Stimulated activated CD4-positive, alpha-beta T cell treated with anti-CD3 and anti-CD28 coated beads, Interleukin-1b, Interleukin-23, amount 100 ng/mL, for 48 hours (primary cell): ENCODE measurements around the gene FRMPD2.
"Not testable (repeated sequence)": the region's sequence is repeated elsewhere in the genome, so short reads cannot be mapped to it uniquely, and the experiment has no call there.

Experiments used
- DNase-seq: peaks from one replicate; pipeline ENCODE4 v3.0.0-alpha.2; 2020

Gene FRMPD2

DNA sequence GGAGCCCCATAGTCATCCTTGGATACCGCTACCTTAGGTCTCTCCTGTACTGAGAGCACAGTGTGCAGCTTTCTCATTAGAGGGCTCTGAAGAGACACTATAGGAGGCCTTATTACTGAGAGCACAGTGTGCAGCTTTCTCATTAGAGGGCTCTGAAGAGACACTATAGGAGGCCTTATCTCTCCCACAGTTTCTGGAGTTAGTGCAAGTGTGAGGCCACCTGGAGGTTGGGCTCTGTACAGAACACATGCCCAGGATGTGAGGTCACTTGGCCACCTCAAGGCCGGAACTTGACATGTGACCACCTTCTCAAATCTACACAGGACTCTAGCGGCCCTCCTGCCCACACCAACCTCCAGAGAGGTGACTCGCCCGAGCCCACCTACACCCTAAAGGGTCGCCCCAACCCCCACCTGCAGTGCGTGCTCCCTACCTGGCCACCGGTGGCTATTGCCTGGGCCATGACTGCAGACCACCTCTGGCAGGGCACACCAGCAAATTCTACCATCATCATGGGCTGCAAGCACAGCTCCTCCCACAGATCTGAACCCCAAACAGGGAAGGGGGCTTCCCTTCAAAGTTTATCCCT lies 24.6 kb downstream of the FRMPD2 start:
- no peak for DNase-seq

DNA sequence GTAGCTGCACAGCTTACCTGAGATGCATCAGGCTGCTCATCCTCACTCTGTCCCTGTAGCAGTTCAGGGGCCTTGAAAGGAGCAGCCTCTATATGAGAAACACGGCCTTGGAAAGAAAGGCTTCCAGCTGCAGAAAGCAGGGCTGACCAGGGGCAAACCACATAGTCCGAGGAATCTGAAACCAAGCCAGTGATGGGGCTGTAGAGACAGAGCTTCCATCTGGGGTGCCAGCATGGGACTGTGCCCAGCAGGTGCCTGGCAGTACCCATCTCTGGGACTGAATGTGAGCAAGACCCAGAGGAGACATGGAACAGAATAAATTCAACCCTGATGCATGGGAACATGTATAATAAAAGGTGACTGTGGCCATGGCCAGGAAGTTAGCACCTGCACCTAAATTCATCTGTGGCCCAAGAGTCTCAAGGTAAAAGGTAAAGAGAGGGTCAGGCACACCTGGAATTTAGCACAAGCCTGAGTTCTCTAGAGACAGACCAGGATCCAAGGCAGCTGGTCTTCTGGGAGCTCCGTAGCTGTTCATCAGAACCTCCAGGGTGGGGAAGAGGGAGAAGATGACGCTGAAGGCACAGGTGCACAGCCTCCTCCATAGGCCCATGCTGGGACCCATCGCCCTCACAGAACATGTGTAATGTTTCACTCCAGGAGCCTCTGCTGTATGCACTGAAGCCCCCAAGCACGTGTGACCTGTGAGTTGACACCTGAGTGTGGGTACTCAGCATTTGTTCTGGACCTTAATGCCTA lies 25.3 kb downstream of the FRMPD2 start:
- no peak for DNase-seq

DNA sequence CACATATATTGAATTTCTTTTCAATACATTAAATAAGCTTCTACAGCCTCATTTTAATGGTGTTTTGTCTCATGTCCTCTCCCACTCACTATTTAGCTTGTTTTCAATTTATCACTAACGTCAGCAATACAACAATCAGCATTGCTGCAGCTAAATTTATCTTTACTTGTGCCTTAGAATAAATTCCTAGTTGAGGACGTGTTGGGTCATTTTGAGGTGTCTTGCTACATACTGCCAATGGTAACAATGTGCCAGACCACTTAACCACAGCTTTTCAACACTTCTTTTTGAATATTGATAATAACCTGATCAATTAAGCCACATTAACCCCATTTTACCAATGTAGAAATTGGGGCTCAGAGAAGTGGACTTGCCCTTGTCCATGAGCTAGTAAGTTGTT lies 26.0 kb downstream of the FRMPD2 start:
- no peak for DNase-seq

DNA sequence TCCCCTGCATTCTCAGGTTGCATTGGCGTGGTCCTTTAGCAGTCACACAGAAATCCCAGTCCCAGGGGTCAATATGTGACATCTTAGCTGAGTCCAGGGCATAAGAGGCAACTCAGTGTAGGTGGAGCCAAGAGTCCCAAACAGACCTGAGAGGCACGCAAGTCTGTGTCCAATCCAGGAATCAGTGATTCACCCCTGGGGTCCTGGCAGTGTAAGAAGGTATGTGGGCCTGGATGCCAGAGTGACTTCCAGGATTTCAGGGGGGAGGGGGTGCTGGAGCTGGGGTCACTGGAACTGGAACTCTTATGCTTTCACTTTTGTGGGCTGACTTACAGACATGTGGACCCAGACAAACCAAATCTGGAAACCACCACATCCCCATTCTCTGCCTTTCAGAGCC lies 26.8 kb downstream of the FRMPD2 start:
- DNase-seq, result no peak

DNA sequence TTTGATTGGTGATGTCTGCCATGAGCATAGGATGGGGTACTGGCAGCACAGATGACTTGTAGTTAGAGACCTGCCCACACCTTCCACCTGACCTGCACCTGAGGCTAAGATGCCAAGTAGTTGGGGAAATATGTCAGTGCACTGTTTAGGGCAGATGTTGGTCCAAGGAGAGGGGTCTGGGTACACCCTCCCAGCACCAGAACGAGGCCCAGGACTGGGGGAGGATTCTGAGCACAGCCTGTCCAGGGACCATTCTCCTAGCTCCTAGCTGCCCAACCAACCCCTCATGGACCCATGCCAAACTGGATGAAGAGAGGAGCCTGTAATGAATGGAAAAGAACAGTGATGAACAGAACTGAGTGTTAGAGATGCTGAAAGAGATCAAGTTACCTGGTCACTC lies 28.0 kb downstream of the FRMPD2 start:
- no peak for DNase-seq

DNA sequence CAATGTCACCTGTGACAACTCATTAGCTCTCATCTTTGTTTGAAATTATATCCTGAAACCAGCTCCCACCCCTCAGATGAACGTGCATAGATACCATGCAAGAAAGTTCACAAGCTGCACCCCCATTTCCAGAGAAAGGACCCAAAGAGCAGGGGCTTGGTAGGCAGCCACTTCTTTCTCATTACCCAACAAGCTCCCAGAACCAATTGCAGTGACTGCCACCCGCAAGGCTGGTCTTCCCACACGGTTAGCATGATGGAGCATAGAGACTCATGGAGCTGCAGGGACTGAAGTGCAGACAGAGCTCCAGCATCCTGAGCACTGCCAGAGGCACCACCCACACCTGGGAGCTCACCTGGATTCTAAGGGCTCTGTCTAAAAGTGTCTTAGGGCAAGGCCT lies 28.5 kb downstream of the FRMPD2 start:
- no peak for DNase-seq

DNA sequence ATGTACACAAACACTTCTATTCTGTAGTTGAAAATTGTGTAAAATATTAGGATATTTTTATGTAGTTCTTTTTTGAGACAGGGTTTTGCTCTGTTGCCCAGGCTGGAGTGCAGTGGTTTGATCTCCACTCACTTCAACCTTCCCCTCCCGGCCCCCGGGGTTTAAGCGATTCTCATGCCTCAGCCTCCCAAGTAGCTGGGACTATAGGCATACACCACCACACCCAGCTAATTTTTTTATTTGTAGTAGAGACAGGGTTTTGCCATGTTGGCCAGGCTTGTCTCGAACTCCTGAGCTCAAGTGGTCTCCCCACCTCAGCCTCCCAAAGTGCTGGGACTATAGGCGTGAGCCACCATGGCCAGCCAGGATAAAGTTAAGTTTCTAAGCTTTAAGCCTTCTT lies 30.6 kb downstream of the FRMPD2 start:
- not testable (repeated sequence) for DNase-seq

DNA sequence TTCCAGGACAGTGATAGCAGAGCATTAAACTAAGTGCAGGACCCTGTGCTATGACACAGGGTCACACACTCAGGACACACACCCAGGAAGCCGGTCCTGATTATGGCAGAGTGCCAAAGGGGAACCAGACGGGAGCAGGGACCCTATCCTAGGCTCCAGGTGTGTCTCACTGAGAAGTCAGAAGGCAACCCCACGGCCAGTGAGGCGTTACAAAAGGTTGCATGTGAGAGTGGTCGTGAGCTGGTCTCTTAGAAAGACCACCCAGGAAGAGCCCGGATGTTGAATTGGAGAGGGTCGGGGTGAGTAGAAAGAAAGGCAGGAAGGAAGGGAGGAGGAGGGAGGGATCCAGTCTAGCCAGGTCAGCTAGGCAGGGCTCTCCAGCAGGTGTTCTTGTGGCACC lies 31.0 kb downstream of the FRMPD2 start:
- DNase-seq, result no peak

DNA sequence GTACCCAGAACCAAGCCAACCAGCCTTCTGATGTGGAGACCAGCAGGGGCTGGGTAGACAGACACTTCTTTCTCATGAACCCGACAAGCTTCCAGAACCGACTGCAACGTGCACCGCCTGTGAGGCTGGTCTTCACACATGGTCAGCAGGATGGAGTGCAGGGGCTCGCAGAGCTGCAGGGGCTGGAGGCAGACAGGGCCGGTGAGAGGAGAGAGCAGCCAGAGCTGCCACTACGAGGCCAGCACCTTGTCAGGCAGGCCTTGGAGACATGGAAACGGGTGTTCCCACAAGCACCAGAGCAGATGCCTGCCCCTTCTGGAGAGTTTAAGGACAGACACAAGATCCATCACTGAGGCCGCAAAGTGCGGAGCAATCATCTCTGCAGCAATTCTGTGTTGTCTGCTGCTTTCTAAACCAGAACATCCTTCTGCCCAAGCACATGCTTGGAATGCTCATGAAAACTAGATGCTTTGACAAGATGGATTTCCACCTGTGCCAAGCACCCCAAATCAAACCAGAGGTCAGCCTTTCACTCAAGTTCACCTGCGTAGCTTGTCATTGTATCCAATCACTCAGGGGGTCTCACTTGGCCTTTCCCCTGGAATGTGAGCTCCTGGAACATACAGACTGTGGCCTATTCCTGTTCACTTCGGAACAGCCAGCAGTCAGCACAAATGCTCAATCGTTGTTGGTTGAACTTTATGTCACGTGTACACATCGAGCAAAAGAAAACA lies 32.2 kb downstream of the FRMPD2 start:
- no peak for DNase-seq

DNA sequence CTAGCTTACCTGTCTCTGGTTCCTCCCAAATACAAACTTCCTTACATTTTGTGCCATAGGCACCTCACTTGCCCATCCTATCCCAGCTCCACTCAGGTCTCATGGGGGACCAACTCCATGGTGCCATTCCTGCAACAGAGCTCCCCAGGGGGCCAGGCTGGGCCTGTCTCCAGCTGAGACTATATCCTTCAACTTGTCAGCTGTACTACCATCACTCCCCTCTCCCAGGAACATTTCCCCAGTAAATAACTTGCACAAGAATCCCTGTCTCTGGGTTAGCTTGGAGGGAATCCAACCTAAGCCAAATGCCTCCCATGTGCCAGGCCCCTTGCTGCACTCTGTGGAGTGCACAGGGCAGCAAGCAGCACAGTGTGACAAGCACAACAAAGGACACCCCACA lies 33.2 kb downstream of the FRMPD2 start:
- no peak for DNase-seq

DNA sequence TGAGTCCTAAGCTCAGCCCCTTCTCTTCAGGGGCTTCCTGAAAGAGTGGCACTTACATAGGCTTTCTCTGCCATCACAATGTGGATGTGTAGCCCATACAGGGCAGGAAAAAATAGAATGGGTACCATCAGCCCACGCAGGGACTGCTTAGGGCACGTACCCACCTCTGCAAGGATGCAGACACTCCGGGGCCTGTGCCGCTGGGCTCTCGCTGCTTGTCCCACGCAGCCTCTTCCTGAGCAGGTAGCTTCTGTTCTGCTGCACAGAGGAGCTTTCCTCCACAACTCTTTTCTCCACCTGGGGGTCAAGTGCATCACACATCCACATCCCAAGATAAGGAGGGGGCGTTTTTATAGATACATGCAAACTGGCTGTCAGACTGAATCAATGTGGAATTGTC lies 34.3 kb downstream of the FRMPD2 start:
- DNase-seq, result no peak

DNA sequence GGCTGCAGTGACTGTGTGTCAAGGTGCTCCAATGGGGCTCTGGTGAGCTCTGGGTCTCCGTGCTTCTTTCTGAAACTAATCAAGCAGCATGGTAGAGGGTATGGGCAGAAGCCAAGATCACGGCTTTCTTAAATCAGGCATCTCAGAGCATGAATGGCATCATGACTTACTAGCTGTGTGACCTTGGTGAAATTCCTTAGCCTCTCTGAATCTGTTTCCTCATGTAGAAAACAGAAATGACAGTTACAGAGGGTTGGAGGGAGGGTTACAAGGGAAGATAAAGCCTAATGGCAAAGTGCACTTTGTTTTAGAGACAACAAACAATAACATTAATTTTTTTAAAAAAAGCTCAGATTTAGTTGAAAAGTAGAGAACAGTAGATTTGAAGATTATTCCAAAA lies 34.9 kb downstream of the FRMPD2 start:
- no peak for DNase-seq

DNA sequence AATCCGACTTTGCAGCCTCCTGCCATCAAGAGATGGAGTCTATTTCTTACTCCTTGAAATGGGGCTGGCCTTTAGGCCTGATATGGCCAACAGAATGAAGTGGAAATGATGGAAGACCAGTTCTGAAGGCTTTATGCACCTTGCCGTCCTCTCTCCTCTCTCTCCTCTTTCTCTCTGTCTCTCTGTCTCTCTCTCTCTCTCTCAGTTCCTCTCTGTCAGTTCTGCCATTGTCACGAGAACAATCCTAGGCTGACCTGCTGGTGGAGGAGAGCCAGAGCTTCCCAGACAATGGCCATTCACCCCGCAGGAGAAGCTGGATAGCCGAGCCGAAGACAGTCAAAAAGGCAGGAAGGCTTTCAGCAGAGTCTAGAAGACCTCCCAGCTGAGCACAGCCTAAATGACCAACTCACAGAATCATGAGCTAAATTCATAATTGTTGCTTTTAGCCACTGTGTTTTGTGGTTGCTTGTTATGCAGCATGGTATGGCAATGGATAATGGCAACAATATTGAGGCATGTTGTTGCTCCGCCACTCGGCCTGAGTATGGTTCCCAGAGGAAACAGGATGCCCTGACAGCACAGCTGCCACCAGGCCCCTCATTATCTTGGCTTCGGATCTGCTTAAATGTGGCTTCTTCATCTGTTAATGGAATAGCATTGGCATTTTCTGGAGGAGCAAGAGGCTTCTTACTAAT lies 35.5 kb downstream of the FRMPD2 start:
- no peak for DNase-seq

DNA sequence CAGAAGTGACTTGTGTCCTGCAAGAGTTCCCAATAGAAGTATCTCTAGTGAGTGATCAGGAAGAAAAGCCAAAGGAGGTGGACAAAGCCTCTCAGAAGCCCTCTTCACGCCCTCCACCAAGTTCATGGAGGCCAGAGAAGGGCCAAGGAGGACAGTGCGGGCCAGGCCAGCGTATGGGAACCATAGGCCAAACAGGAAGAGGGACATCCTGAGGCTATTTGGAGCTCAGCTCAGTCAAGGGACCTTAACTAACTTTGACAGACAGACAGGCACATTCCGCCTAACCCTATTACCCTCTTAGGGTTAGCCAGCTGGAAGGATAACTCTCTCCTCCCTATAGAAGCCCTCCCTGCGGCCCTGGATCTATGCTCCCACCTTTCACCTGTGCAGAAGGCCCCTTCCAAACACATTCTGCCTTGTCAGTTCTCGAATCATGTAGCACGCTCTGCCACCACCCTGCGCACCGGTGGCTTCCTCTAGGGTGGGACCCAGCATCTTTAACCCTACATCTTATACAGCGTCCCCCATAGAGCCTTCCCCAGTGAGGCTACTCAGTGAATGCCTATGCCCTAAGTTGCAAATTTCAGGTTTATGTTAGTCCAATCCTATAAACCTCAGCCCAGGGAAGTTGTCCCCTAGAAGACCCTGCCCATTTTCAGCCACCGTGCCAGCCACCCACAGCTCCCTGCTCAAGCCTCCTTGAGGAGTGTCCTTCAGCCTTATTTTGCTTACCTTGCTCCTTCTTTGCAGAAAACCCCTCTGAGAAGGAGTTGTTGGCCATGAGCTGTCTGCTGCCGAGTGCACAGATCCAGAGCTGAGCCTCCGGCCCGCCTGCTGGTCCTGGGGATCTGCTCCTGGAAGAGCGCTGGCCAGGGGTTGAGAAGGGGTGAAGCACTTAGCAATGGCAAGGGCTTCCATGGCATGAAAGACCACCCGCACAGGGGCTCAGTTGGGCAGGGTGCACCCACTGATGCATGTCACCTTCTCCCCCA lies 36.9 kb downstream of the FRMPD2 start:
- no peak for DNase-seq

DNA sequence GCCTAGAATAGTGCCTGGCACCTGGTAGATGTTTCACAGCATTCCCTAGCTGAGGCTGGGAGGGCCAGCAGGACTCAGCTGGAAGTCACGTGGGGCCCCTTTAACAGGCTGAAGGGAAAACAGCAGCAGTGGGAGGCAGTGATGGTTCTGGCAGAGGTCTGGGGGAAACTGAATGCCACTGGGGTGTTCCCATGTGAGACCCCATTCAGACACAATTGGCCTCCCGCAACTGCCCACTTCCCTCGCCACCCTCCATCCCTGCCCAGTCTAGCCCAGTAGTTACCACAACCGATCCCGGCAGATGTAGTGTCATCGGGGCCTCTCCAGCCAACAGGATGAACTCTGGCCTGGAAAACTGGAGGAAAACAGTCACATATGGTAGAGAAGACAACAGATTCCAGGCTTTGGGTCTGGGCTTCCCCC lies 38.3 kb downstream of the FRMPD2 start:
- no peak for DNase-seq

DNA sequence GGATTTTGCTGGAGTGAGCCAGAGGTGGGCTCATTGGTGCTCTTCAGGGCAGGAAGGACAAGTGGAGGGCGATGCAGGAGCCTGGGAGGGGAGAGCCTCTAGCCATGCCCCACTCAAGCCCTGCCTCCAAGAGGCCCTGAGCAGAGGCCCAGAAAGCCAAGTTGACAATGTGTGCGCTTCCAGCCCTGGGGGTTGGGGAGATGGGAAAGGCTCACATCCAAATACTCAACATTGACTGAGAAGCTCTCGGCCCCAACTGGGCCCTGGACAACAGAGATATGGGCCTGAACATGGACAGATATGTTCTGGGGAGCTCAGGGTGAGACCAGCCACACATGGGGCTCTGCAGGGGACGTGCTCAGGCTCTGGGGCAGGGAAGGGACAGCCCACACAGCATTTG lies 39.0 kb downstream of the FRMPD2 start:
- no peak for DNase-seq

DNA sequence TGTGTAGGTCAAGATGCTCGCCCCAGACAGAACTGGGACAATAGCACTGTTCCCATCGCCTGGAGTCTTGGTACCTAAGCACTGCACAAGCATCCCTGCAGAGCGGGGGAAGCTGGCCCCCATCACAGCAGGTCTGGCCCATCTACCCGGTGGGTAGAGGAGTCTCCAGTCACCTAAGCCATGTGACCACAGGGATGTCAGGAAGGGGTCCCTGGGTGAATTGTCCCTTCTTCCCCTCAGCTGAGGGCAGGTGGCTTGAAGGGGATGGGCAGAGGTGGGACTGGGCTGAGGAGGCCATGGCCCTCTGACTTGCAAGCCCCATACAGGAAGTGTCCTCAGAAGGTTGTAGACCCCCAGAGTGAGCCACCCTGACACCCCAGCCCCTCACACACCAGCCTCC lies 39.7 kb downstream of the FRMPD2 start:
- no peak for DNase-seq

DNA sequence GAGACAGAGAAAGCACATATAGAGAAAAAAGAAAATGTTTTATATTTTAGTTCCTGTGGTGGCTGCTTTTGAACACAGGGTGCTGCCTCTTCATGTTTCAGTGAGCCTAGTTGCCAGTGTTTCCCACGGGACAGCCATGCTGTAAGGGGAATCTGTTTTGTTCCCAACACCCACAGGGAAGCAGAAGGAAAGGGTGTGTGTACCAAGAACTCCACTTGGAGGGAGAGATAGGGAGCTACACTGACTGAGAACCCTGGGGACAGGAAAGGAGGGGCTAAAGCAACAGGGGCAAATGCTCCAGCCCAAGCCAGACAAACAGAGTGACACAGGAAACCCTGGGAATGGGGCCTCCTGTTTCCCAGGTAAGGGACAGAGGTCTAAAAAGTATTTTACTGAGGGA lies 40.2 kb downstream of the FRMPD2 start:
- DNase-seq, result no peak

DNA sequence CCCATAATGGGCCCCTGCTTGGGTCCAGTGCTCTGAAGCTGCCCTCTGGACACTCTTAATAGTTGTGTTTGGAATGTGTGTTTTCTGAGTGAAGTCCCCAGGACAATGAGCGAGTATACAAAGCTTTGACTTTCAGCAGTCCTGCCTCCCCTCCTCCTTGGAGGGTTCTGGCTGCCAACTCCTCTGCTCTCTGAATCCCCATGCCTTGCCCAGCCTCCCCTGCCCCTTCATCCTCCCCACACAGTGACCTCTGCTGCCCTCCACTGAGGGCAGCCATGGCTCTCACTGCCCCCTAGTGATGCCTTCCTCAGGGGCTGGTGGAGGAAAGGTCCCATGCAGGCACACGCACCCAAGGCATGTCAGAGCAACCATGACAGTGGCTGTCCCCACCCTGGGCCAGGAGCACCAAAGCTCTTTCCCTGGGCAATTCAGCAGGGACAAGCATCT lies 40.9 kb downstream of the FRMPD2 start:
- no peak for DNase-seq

DNA sequence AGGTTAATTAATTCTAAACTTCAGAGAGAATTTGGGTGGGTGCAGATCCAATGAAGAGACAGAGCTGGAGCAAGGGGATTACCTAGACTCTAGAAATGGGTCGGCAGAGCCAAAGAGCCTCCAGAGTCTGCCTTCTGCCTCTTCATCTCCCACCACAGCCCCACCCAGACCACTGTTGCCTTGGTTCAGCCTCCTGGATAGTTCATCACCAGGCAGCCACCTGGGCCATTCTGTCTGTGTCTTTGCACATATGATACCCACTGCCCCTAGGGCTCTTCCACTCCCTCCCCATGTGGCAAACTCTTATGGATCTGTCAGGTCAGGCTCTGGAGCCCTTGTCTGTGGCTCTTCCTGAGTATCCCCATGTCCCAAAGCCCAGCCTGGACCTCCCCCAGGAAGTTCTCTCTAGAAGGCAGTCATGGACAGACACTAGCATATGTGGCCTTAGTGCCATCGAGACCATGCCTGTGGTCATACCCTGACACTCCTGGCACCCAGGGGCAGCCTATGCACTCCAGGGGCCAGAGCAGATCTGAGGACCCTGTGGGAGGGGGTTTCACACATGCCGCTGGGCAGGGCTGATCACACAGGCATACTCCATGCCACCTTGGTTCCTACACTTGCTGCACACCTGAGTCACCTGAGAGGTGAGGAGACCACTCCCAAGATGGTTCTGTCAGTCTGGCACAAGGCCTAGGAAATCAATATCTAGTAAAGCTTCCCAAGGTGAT lies 41.6 kb downstream of the FRMPD2 start:
- no peak for DNase-seq

DNA sequence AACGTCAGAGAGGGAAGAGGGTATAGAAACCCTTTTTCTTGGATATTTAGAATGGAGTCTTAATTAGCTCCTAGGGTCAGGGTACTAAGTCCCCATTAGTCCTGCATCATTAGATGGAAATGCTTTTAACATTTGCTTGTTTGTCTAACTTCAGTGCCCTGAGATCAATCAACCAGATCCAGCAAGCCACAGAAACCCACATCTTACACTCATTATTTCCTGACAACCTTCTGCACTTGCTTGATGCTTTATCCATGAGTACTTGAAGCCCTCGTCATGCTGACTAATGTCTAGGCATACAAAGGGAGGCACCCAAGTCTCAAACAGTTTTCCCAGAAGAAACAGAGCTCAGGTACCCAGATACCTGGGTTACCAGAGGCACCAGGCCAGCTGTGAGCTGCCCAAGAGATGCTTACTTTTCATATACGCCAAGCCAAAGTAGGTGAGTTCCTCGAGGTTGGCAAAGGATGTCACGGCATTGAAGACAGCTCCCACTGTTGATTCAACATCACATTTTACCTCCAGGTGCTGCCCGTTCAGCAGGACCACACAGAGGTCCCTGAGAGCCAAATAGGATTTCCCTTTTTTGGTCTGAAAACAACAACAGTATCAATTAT lies 42.7 kb downstream of the FRMPD2 start:
- DNase-seq, result no peak
